Ovary (tissue), 3 donors: Measurements from ENCODE around the gene FAM3B.

Source experiments
- POLR2A ChIP-seq: fragments of 450-650 bp; IDR thresholded peaks from one replicate; pipeline ENCODE4 v1.6.1; 2017; ENCODE audit warnings: antibody characterized with exemption, mild to moderate bottlenecking, moderate library complexity
- TF ChIP-seq, protein P1 (sequence below), 3 donors: fragments of 450-650 bp in 2 of 3; fragments of 200-600 bp in 1 of 3; IDR thresholded peaks; one replicate each; pipeline versions ENCODE4 v1.5.1 to v1.8.0; 2016 to 2022; ENCODE audit warnings: antibody characterized with exemption in 3 of 3, mild to moderate bottlenecking in 1 of 3
- donor health status: DM: no; HTN: no; CAD: no.

DNA sequence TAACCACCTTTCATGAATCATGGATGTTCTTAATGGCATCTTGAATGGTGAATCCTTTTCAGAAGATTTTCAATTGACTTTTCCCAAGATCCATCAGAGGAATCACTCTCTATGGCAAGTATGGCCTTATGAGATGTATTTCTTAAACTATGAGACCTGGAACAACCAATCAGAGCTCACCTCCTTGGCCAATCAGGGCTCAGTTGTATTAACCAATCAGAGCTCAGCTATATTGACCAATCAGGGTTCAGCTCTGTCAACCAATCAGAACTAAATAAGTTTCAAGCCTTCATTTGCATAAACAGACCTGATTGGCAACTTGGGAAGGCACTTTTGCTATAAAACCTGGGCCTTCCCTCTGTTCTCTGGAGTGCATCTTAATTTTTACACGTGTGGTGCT lies 13.6 kb upstream of the FAM3B start:
- TF ChIP-seq, protein P1, sequence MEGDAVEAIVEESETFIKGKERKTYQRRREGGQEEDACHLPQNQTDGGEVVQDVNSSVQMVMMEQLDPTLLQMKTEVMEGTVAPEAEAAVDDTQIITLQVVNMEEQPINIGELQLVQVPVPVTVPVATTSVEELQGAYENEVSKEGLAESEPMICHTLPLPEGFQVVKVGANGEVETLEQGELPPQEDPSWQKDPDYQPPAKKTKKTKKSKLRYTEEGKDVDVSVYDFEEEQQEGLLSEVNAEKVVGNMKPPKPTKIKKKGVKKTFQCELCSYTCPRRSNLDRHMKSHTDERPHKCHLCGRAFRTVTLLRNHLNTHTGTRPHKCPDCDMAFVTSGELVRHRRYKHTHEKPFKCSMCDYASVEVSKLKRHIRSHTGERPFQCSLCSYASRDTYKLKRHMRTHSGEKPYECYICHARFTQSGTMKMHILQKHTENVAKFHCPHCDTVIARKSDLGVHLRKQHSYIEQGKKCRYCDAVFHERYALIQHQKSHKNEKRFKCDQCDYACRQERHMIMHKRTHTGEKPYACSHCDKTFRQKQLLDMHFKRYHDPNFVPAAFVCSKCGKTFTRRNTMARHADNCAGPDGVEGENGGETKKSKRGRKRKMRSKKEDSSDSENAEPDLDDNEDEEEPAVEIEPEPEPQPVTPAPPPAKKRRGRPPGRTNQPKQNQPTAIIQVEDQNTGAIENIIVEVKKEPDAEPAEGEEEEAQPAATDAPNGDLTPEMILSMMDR (IDR thresholded peaks at IDR 0.05): no peak
- no peak for TF ChIP-seq POLR2A
